Nephron progenitor cell (in vitro differentiated cells): Measurements from ENCODE around the gene C22orf23.
A peak's percentile ranks its signal among the peaks of the same experiment; 100 is the strongest.

Experiments
- DNase-seq: peaks from one replicate; pipeline ENCODE4 v3.0.0; 2021
- H3K27ac Mint-ChIP-seq: 2 replicates; pipeline ENCODE4 v1.8.0; 2021; ENCODE audit warnings: mild to moderate bottlenecking, moderate library complexity, mixed read lengths
- H3K27me3 Mint-ChIP-seq: 2 replicates; pipeline ENCODE4 v1.8.0; 2021; ENCODE audit warnings: mild to moderate bottlenecking, low read depth, mixed read lengths; ENCODE audit not compliant: poor library complexity
- H3K36me3 Mint-ChIP-seq: 2 replicates; pipeline ENCODE4 v1.8.0; 2021; ENCODE audit warnings: low read depth, mixed read lengths
- H3K4me1 Mint-ChIP-seq: 2 replicates; pipeline ENCODE4 v1.8.0; 2021; ENCODE audit warnings: mixed read lengths
- H3K4me3 Mint-ChIP-seq: 2 replicates; pipeline ENCODE4 v1.8.0; 2021; ENCODE audit warnings: mild to moderate bottlenecking, moderate library complexity, mixed read lengths
- H3K9me3 Mint-ChIP-seq: 2 replicates; pipeline ENCODE4 v1.8.0; 2021; ENCODE audit warnings: mild to moderate bottlenecking, moderate library complexity, mixed read lengths
- TF ChIP-seq, protein P1 (sequence below): fragments of 200-600 bp; sonication (generic); IDR thresholded peaks from 2 replicates; pipeline ENCODE4 v1.5.0; 2021; ENCODE audit warnings: antibody characterized with exemption

The C22orf23 gene

GRCh38 chr22:37898441-37899181 is 54.8 kb downstream of the C22orf23 start:
- TF ChIP-seq, protein P1, sequence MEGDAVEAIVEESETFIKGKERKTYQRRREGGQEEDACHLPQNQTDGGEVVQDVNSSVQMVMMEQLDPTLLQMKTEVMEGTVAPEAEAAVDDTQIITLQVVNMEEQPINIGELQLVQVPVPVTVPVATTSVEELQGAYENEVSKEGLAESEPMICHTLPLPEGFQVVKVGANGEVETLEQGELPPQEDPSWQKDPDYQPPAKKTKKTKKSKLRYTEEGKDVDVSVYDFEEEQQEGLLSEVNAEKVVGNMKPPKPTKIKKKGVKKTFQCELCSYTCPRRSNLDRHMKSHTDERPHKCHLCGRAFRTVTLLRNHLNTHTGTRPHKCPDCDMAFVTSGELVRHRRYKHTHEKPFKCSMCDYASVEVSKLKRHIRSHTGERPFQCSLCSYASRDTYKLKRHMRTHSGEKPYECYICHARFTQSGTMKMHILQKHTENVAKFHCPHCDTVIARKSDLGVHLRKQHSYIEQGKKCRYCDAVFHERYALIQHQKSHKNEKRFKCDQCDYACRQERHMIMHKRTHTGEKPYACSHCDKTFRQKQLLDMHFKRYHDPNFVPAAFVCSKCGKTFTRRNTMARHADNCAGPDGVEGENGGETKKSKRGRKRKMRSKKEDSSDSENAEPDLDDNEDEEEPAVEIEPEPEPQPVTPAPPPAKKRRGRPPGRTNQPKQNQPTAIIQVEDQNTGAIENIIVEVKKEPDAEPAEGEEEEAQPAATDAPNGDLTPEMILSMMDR, result no peak
- Mint-ChIP-seq H3K27me3 (no peaks in the 10 kb centered on the region), H3K4me3 (no peak overlapping the region), H3K27ac (no peak overlapping the region), H3K4me1 (peaks cover 40% of the 10 kb centered on the region), H3K36me3 (no peaks in the 10 kb centered on the region), H3K9me3 (no peaks in the 10 kb centered on the region)
- no peak for DNase-seq

DNA sequence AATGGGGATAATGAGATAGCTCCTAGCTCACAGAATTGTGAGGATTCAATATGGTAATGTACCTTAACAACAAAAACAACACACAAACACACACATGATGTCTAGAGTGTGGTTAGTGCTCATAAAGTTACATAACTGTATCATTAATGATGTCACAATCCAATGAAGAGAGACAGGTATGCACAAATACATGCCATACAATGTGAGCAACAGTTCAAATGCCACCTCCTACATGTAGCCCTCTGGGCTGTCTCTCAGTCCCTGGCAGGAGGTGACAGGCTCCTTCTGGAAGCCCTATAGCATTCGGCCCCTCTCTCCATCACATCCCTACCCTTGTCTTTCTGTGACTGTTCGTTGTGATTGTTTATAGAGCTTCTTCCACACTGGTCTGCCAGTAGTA is 55.6 kb downstream of the C22orf23 start:
- Mint-ChIP-seq H3K4me3 (no peak overlapping the region), H3K9me3 (no peaks in the 10 kb centered on the region), H3K27ac (peak overlapping the region; percentile 98)

DNA sequence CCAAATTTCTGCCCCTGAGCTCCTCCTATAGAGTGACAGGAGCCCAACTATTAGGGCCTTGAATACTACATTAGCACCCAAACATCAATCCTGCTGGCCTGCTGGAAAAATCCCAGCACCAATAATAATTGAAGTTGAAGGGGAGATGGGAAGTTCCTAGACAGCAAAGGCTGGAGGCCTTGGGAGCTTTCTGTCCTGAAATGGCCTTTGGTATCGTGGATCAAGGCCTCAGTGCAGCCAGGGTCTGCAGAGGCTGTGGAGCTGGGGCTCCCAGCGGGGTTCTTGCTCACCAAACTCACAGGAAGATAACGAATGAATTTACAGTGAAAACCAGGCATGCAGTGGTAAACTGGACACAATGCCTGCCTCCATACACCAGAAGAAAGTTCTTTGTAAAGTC is 56.5 kb downstream of the C22orf23 start:
- Mint-ChIP-seq H3K4me1 (peaks cover 46% of the 10 kb centered on the region), H3K27ac (peak overlapping the region; percentile 92), H3K4me3 (no peak overlapping the region), H3K36me3 (peaks cover 2% of the 10 kb centered on the region), H3K27me3 (no peaks in the 10 kb centered on the region), H3K9me3 (no peaks in the 10 kb centered on the region)
- no peak for DNase-seq
- TF ChIP-seq, protein P1, result no peak

More for the DNA sequence above, 55.6 kb downstream of the C22orf23 start:
- no peaks in the 10 kb centered on the region for H3K27me3 Mint-ChIP-seq
- DNase-seq, result no peak
- peaks cover 46% of the 10 kb centered on the region for H3K4me1 Mint-ChIP-seq
- no peaks in the 10 kb centered on the region for H3K36me3 Mint-ChIP-seq
- TF ChIP-seq, protein P1, result no peak

- DNase-seq, result no peak
- TF ChIP-seq, protein P1, result no peak
- H3K27ac Mint-ChIP-seq, result peak overlapping the region; percentile 92
- no peaks in the 10 kb centered on the region for H3K9me3 Mint-ChIP-seq
- H3K36me3 Mint-ChIP-seq, result peaks cover 9% of the 10 kb centered on the region
- H3K4me3 Mint-ChIP-seq, result no peak overlapping the region
- peaks cover 46% of the 10 kb centered on the region for H3K4me1 Mint-ChIP-seq
- H3K27me3 Mint-ChIP-seq, result no peaks in the 10 kb centered on the region
Observed at GRCh38 chr22:37896181-37896592, 57.2 kb downstream of the C22orf23 start.

DNA sequence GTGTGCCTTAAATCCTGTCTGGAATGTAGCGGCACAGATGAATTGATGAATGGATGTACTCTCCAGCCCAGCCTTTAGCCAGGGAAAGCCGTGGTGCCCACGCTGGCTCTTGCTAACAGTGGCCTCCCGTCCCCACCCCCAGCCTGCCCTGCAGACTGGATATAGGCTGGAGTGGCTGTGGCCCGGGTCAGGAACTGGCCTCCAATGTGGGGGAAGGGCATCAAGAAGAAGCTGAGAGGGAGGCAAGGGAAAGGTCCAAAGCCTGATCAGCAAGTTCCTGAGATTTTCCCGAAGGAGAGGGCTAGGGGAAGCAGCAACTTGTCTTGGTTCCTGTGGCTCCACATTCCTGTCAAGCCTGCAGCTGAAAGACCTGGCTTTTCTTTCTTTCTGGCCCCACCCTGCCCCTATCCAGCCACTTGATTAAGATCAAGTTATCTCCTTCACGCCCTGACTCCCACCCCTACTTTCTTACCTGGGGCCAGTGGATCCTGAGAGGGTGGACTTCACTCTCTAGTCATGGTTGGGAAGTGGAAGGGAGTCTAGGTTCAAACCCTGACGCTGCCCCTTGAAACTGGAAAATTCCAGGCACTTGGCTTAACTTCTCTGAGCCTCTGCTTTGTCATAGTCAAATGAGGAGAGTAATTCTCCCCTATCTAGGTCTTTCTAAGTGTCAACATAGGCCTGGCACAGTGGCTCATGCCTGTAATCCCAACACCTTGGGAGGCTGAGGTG is 58.3 kb downstream of the C22orf23 start:
- TF ChIP-seq, protein P1, result no peak
- Mint-ChIP-seq H3K4me1 (peaks cover 46% of the 10 kb centered on the region), H3K36me3 (peaks cover 15% of the 10 kb centered on the region), H3K27ac (peak overlapping the region; percentile 49), H3K4me3 (no peak overlapping the region), H3K27me3 (no peaks in the 10 kb centered on the region), H3K9me3 (no peaks in the 10 kb centered on the region)
- DNase-seq, result peak; percentile 13
